GM21423 (cell line): Measurements from ENCODE around the gene MAPK8.
"Not testable (repeated sequence)": the region's sequence is repeated elsewhere in the genome, so short reads cannot be mapped to it uniquely, and the experiment has no call there.

Experiments used
- ATAC-seq: cut with Tn5 transposase; IDR thresholded peaks from one replicate; pipeline ENCODE4 v1.9.1; 2021; ENCODE audit warnings: mild to moderate bottlenecking, moderate library complexity; ENCODE audit not compliant: unreplicated experiment

Gene MAPK8

GRCh38 chr10:48414160-48414559 is 107.7 kb downstream of the MAPK8 start:
- no peak for ATAC-seq

- ATAC-seq: no peak
Observed at GRCh38 chr10:48414778-48415177, 108.3 kb downstream of the MAPK8 start.

- no peak for ATAC-seq
Observed at GRCh38 chr10:48416584-48417232, 110.2 kb downstream of the MAPK8 start.

- ATAC-seq: no peak
Observed at GRCh38 chr10:48417374-48417773, 110.9 kb downstream of the MAPK8 start.

GRCh38 chr10:48418189-48418788 is 111.8 kb downstream of the MAPK8 start:
- no peak for ATAC-seq

- no peak for ATAC-seq
Observed at GRCh38 chr10:48419714-48420113, 113.2 kb downstream of the MAPK8 start.

GRCh38 chr10:48421862-48422261 is 115.4 kb downstream of the MAPK8 start:
- not testable (repeated sequence) for ATAC-seq

GRCh38 chr10:48423884-48424283 is 117.4 kb downstream of the MAPK8 start:
- ATAC-seq: no peak

- no peak for ATAC-seq
Observed at GRCh38 chr10:48428896-48429295, 122.4 kb downstream of the MAPK8 start.

- no peak for ATAC-seq
Observed at GRCh38 chr10:48429309-48429708, 122.8 kb downstream of the MAPK8 start.

- ATAC-seq: no peak
Observed at GRCh38 chr10:48430402-48430993, 124.0 kb downstream of the MAPK8 start.

- no peak for ATAC-seq
Observed at GRCh38 chr10:48431871-48432270, 125.4 kb downstream of the MAPK8 start.

- no peak for ATAC-seq
Observed at GRCh38 chr10:48437546-48437945, 131.1 kb downstream of the MAPK8 start.

- ATAC-seq: no peak
Observed at GRCh38 chr10:48439031-48439430, 132.6 kb downstream of the MAPK8 start.

GRCh38 chr10:48439581-48440041 is 133.1 kb downstream of the MAPK8 start:
- ATAC-seq: no peak

GRCh38 chr10:48440771-48441170 is 134.3 kb downstream of the MAPK8 start:
- no peak for ATAC-seq

- no peak for ATAC-seq
Observed at GRCh38 chr10:48442090-48442808, 135.8 kb downstream of the MAPK8 start.

GRCh38 chr10:48442809-48443177 is 136.3 kb downstream of the MAPK8 start:
- no peak for ATAC-seq

- no peak for ATAC-seq
Observed at GRCh38 chr10:48444266-48444665, 137.8 kb downstream of the MAPK8 start.

GRCh38 chr10:48444861-48445841 is 138.7 kb downstream of the MAPK8 start:
- ATAC-seq: no peak

- ATAC-seq: no peak
Observed at GRCh38 chr10:48445932-48446331, 139.5 kb downstream of the MAPK8 start.
